K562 (cell line): ENCODE data around the gene APPL2. TPM values are rescaled to one million over a fixed set of nuclear protein-coding genes. Genes with fewer than 3 reads are reported as not detected.
A peak's percentile ranks its signal among the peaks of the same experiment; 100 is the strongest.
"Not testable (repeated sequence)": the region's sequence is repeated elsewhere in the genome, so short reads cannot be mapped to it uniquely, and the experiment has no call there.

Source experiments
- ATAC-seq: fragments of 200-7000 bp; cut with Tn5 transposase; 3 replicates; pipeline ENCODE4 v1.9.1; 2020; ENCODE audit warnings: moderate library complexity
- BruUV-seq: library from RNA; stranded (reverse); fragments of 400-500 nt; replicated peaks from 2 replicates; lab custom pipeline; 2021; lab: Mats Ljungman, UMichigan
- CTCF ChIA-PET: fragments of 300-600 bp; formaldehyde crosslinking; extraction: SDS; loops from one replicate; lab custom pipeline; 2021; ENCODE audit warnings: low intra/inter-chr PET ratio; lab: Yijun Ruan, JAX
- POLR2A ChIA-PET: fragments of 300-600, 350-650 bp; sonication (Branson Sonifier 250); formaldehyde crosslinking; extraction: SDS; loops from one replicate; lab custom pipeline; 2021; ENCODE audit warnings: antibody characterized with exemption, inconsistent platforms; lab: Yijun Ruan, JAX
- DNase-seq, 4 experiments: peaks; one replicate each; pipeline versions ENCODE4 v3.0.0 to v3.0.0-alpha.2; 2011 to 2018; ENCODE audit warnings: low spot score in 3 of 4, mixed read lengths in 3 of 4; ENCODE audit errors: extremely low read depth in 1 of 4
- FAIRE-seq: peaks from 2 replicates; lab custom pipeline; 2011; peaks lifted over from hg19 to GRCh38; lab: Jason Lieb, UNC
- H2AFZ ChIP-seq: 2 replicates; pipeline ENCODE4 v1.6.0; 2011; ENCODE audit warnings: low read depth, low read length, control low read depth, inconsistent platforms
- H3K27ac ChIP-seq: fragments of 200-600 bp; 3 replicates; pipeline ENCODE4 v1.8.0; 2011; ENCODE audit warnings: low read depth, mild to moderate bottlenecking, control low read depth, inconsistent platforms, low read length, moderate library complexity, mixed read lengths; ENCODE audit errors: extremely low read depth
- H3K27me3 ChIP-seq, 2 experiments: fragments of 300-600 bp in 1 of 2; 2 replicates in 1 of 2; 3 replicates in 1 of 2; pipeline versions ENCODE4 v1.6.0 to v1.8.0; 2011; ENCODE audit warnings: inconsistent platforms in 2 of 2, low read length in 2 of 2, mild to moderate bottlenecking in 1 of 2, mixed read lengths in 1 of 2, moderate library complexity in 1 of 2; ENCODE audit not compliant: control insufficient read depth in 2 of 2, insufficient read depth in 2 of 2
- H3K36me3 ChIP-seq: fragments of 300-600 bp; 3 replicates; pipeline ENCODE4 v1.8.0; 2011; ENCODE audit warnings: mild to moderate bottlenecking, low read length, inconsistent platforms; ENCODE audit not compliant: control insufficient read depth, insufficient read depth
- H3K4me1 ChIP-seq, 2 experiments: fragments of 200-600 bp in 1 of 2; replicated peaks in 1 of 2; 2 replicates in 1 of 2; 3 replicates in 1 of 2; pipeline versions ENCODE4 v1.5.1 to v1.8.0; 2011; ENCODE audit warnings: inconsistent platforms in 2 of 2, low read length in 2 of 2, mild to moderate bottlenecking in 1 of 2, mixed read lengths in 1 of 2, moderate library complexity in 1 of 2; ENCODE audit not compliant: control insufficient read depth in 2 of 2, insufficient read depth in 2 of 2
- H3K4me2 ChIP-seq: 2 replicates; pipeline ENCODE4 v1.6.1; 2011; ENCODE audit warnings: low read length, control low read depth, inconsistent platforms, mixed read lengths; ENCODE audit not compliant: insufficient read depth
- H3K4me3 ChIP-seq: fragments of 200-600 bp; sonication (generic), shearing (Covaris generic); 2 replicates; pipeline ENCODE4 v1.5.1; 2016; ENCODE audit warnings: control low read depth, inconsistent platforms
- H3K79me2 ChIP-seq: fragments of 200-600 bp; 3 replicates; pipeline ENCODE4 v1.8.0; 2011; ENCODE audit warnings: low read length, inconsistent platforms; ENCODE audit not compliant: control insufficient read depth, insufficient read depth
- H3K9ac ChIP-seq, 2 experiments: 2 replicates each; pipeline versions ENCODE4 v1.6.0 to v1.6.1; 2011; ENCODE audit warnings: low read depth in 2 of 2, low read length in 2 of 2, control low read depth in 1 of 2, inconsistent platforms in 1 of 2, mild to moderate bottlenecking in 1 of 2, mixed read lengths in 1 of 2; ENCODE audit not compliant: insufficient read depth in 1 of 2
- H3K9me1 ChIP-seq: one replicate; pipeline ENCODE4 v1.6.0; 2011; ENCODE audit warnings: inconsistent platforms, mild to moderate bottlenecking, low read length, moderate library complexity; ENCODE audit not compliant: control insufficient read depth, insufficient read depth
- H3K9me3 ChIP-seq: replicated peaks from 2 replicates; pipeline ENCODE4 v1.5.1; 2011; ENCODE audit warnings: low read depth, low read length, inconsistent platforms; ENCODE audit not compliant: control insufficient read depth, insufficient read depth
- H4K20me1 ChIP-seq: replicated peaks from 2 replicates; pipeline ENCODE4 v1.6.1; 2011; ENCODE audit warnings: low read length, inconsistent platforms, mixed read lengths; ENCODE audit not compliant: control insufficient read depth, insufficient read depth
- ZNF146 ChIP-seq: IDR thresholded peaks from one replicate; pipeline ENCODE4 v1.6.1; 2018; ENCODE audit warnings: missing compliant biosample characterization; ENCODE audit not compliant: unreplicated experiment
- WGBS: fragments of 100-300 bp; shearing (Covaris generic); methylation state at CpG from one replicate; pipeline ENCODE4 v1.1.6; 2016; ENCODE audit warnings: low coverage, mixed read lengths; ENCODE audit not compliant: insufficient coverage; ENCODE audit errors: missing lambda C conversion rate; 5-methylcytosine and 5-hydroxymethylcytosine counted together
- in situ Hi-C: fragments of 300-500 bp; cut with MboI; formaldehyde crosslinking; loops from 4 replicates; pipeline ENCODE4 v1.15.0; 2018; ENCODE audit warnings: inconsistent platforms, mixed read lengths
- intact Hi-C: fragments of 100-400 bp; cut with micrococcal nuclease; formaldehyde crosslinking; loops from 2 replicates; pipeline ENCODE4 v1.14.2; 2022
- polyA plus RNA-seq, 8 experiments: library from polyadenylated mRNA; depleted of rRNA in 4 of 8; stranded (reverse) in 5 of 8; unstranded in 3 of 8; fragments of >200 nt; fragmentation: Nextera tagmentation in 2 of 8; fragmentation: Illumina TruSeq in 1 of 8; extraction: Ambion mirVana in 2 of 8; extraction: Trizol in 1 of 8; gene quantifications; 2 replicates each; pipeline versions ENCODE4 v1.2.1 to v1.2.3, GENCODE V29; 2011 to 2014; ENCODE audit warnings: inconsistent platforms in 1 of 8, missing spikeins in 1 of 8
- total RNA-seq, 7 experiments: library from RNA; depleted of rRNA in 6 of 7; stranded (reverse); fragments of >200 nt in 6 of 7; fragmentation: Illumina TruSeq in 2 of 7; extraction: Trizol in 2 of 7; gene quantifications; 2 replicates each; pipeline versions ENCODE4 v1.2.1 to v1.2.3, GENCODE V29; 2011 to 2021; ENCODE audit warnings: low replicate concordance in 1 of 7

APPL2 gene
- total and polyA plus RNA-seq, 9 of the 15 experiments (the other 6 are each of a cell fraction or from before 2014, with no cell fraction given), result 2.1 to 14.4 (median 8.2) TPM

GRCh38 chr12:105183406-105183805, 52.6 kb downstream of the APPL2 start:
- peaks cover 26% of the 10 kb centered on the region; the same call in 2 of the 3 replicates for H3K36me3 ChIP-seq
- H2AFZ ChIP-seq, H3K4me1 ChIP-seq, H3K9me1 ChIP-seq, H3K9ac ChIP-seq, ATAC-seq, H3K27me3 ChIP-seq, H3K4me3 ChIP-seq, CTCF ChIA-PET, H4K20me1 ChIP-seq, POLR2A ChIA-PET, intact Hi-C loops, H3K9me3 ChIP-seq, DNase-seq, in situ Hi-C loops, H3K4me2 ChIP-seq, BruUV-seq, FAIRE-seq, H3K27ac ChIP-seq, H3K79me2 ChIP-seq: not testable (repeated sequence)
- WGBS, result 93% methylated on average over 3 of the region's 4 CpGs

- H3K27ac ChIP-seq, CTCF ChIA-PET, H3K9ac ChIP-seq, FAIRE-seq, H3K4me3 ChIP-seq, H3K4me1 ChIP-seq, BruUV-seq, H3K27me3 ChIP-seq, H3K9me1 ChIP-seq, H4K20me1 ChIP-seq, intact Hi-C loops, POLR2A ChIA-PET, H3K4me2 ChIP-seq, in situ Hi-C loops, H3K9me3 ChIP-seq, DNase-seq: not testable (repeated sequence)
- peaks cover 11% of the 10 kb centered on the region; the same call in 2 of the 3 replicates for H3K36me3 ChIP-seq
- TF ChIP-seq ZNF146 (CRISPR knock-in tag), result peak; percentile 49
- TF ChIP-seq, all 486 proteins: peak for 1; not testable (repeated sequence) for 485
- WGBS, result no CpG with 5 or more reads among the region's 1 CpG
- H2AFZ ChIP-seq, ATAC-seq, H3K79me2 ChIP-seq: not testable (repeated sequence)
Measured at GRCh38 chr12:105179114-105179513, 56.9 kb downstream of the APPL2 start.
